GM19043 (cell line): ENCODE measurements around the gene NBDY.
"Not testable (repeated sequence)": the region's sequence is repeated elsewhere in the genome, so short reads cannot be mapped to it uniquely, and the experiment has no call there.

Source experiments
- ATAC-seq: cut with Tn5 transposase; IDR thresholded peaks from one replicate; pipeline ENCODE4 v1.9.1; 2021; ENCODE audit warnings: low read depth; ENCODE audit not compliant: unreplicated experiment

The NBDY gene

GRCh38 chrX:56798866-56799758, 70.1 kb downstream of the NBDY start:
- no peak for ATAC-seq

- no peak for ATAC-seq
Observed at GRCh38 chrX:56800307-56800706, 71.3 kb downstream of the NBDY start.

DNA sequence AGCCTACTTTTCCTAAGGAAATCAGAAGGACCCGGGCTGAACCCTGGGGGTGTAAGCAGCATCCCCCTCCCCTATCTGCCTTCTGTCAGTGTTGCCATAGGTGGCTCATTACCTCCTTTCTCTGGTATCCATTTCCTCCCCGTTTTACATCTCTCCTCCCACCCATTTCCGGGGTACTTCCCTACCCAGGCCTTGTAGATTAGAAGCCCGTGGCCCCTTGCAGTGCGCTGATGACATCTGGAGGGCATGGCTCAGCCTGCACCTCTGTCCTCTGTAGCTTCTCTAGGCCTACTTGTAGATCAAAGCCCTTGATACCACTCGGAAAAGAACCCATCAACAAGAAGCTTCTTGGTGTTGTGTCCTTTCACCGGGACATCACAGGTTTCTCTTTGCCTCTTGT, 71.8 kb downstream of the NBDY start:
- ATAC-seq = peak; percentile 82

DNA sequence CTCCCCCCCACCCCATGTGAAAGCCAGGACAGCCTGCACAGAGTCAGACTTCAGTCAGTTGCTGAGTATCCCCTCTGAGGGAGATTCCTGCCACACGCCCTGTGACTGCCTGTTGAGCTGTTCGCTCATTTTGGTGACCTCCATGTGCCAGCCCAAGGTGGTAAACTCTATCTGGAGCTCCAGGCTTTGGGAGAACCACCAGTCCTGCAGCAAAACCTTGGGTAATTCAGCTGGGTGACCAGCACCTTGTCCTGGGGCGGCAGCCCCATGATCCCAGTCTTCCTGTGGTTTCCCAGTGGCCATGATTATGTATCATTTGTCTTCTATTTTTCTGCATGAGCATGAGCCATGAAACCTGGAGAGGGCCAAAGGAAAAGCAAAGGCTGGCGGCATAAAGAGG, 73.4 kb downstream of the NBDY start:
- ATAC-seq = no peak

- ATAC-seq = no peak
Observed at GRCh38 chrX:56802921-56803849, 74.1 kb downstream of the NBDY start.

- ATAC-seq = no peak
Observed at GRCh38 chrX:56803850-56804681, 75.0 kb downstream of the NBDY start.

DNA sequence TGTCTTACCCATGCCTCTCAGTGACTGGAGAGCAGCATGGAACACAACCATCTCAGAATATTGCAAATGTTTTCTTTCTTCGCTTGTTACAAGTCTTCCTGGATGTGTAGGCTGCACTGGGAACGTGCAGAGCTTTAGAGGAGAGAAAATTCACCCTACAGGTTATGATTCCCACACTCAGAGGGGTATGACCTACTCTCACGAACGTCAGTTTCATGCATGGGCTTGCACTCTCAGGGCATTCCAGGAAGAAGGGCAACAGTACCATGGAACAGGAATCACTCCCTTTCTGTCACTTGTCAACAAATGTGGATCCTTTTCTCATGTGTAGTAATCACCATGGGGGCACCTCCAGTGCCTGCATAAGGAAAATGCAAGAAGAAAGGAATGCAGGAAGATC, 75.8 kb downstream of the NBDY start:
- no peak for ATAC-seq

DNA sequence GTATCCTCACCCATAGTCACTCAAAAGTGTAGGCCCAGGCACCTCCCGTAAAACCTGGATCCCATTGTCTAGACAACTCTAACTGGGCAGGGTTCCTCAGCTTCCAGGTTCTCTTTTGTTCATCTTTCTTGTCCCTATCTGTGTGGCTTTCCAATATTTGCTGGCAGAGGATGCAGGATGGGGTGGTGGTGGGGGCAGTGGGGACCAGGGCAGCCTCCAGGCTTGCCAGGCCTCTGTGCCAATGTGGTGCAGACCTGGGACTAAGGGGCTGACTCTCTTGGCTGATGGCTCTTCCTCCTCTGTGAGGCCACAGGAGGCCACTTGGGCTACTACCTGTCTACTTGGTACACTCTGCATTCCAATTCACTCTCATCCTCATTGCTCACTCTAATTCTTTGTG, 76.4 kb downstream of the NBDY start:
- ATAC-seq = no peak

GRCh38 chrX:56806176-56806575, 77.1 kb downstream of the NBDY start:
- not testable (repeated sequence) for ATAC-seq

DNA sequence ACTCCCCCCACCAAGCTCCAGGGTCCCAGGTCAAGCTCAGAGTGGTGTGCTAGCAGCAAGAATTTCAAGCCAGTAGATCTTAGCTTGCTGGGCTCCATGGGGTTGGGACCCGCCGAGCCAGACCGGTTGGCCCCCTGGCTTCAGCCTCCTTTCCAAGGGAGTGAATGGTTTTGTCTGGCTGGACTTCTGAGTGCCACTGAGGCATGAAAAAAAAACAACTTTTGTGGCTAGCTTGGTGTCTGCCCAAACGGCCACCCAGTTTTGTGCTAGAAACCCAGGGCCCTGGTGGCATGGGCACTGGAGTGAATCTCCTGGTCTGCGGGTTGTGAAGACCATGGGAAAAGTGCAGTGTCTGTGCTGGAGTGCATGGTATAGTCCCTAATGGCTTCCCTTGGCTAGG, 82.6 kb downstream of the NBDY start:
- no peak for ATAC-seq

- ATAC-seq = peak; percentile 90
Observed at GRCh38 chrX:56812515-56813105, 83.6 kb downstream of the NBDY start.

DNA sequence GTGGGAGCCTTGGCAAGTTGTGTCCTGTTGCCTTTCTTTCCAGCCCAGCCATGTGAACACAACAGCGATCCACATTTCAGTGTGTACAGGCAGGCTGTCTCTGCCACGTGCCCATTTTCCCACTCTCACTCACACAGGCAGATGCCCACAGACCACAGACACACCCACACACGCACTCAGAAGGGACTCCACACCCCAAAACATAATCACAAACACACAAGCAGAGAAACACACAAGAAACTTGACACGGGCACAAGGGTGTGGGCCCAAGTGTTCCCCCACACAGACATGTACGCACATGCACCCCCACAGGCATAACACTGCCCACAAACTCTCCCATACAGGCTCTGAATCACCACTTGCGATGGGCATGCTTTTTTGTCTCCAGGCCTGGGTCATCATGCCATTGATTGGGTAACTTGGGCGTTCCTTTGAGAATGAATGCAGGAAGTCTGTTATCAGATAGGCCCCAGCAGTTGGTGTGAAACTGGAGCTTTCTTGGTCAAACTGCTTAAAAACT, 84.3 kb downstream of the NBDY start:
- ATAC-seq = peak; percentile 39

- ATAC-seq = no peak
Observed at GRCh38 chrX:56817179-56817578, 88.1 kb downstream of the NBDY start.

DNA sequence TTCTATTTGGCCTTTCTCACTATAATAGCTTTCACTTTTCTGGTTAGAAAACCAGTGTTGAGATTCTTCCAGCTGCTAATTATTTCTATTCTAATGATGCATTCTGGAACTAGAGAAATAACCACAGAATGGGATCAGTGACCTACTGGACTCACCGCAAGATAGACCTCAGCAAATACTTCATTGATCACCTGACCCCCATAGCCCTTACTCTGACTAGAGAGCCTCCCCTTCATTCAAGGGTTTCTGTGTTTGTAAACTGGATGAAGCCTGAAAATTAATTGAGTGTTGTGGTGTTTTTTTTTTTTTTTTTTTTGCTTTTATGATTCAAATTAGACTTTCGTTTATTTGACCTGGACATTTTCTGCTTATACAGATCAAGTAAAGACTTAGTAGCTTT, 97.0 kb downstream of the NBDY start:
- no peak for ATAC-seq

GRCh38 chrX:56833626-56834025, 104.6 kb downstream of the NBDY start:
- no peak for ATAC-seq

GRCh38 chrX:56853436-56853835, 124.4 kb downstream of the NBDY start:
- ATAC-seq = no peak

DNA sequence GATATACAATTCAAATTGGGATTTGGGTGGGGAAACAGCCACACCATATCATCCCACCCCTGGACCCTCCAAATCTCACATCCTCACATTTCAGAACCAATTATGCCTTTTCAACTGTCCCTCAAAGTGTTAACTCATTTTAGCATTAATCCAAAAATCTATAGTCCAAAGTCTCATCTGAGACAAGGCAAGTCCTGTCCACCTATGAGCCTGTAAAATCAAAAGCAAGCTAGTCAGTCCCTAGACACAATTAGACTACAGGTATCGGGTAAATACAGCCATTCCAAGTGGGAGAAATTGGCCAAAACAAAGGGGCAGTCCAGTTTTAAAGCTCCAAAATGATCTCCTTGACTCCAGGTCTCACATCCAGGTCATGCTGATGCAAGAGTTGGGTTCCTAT, 128.0 kb downstream of the NBDY start:
- no peak for ATAC-seq

- ATAC-seq = no peak
Observed at GRCh38 chrX:56860888-56861287, 131.8 kb downstream of the NBDY start.
